Tibial nerve (tissue), 4 donors: ENCODE measurements around the gene ARRDC1.

Experiments used
- EP300 ChIP-seq, 2 donors: sonication (generic); formaldehyde crosslinking; IDR thresholded peaks; one replicate each; pipeline ENCODE4 v1.6.1; 2017; ENCODE audit warnings: antibody characterized with exemption in 2 of 2, mild to moderate bottlenecking in 1 of 2
- POLR2A ChIP-seq, 2 donors: fragments of 450-650 bp; IDR thresholded peaks; one replicate each; pipeline ENCODE4 v1.6.1; 2017; ENCODE audit warnings: antibody characterized with exemption in 2 of 2, mild to moderate bottlenecking in 2 of 2, moderate library complexity in 2 of 2
- TF ChIP-seq, protein P1 (sequence below), 5 experiments: fragments of 200-600 bp in 3 of 5; fragments of 450-650 bp in 2 of 5; sonication (generic) in 3 of 5; IDR thresholded peaks; one replicate each; pipeline ENCODE4 v1.5.1; 2016 to 2019; ENCODE audit warnings: antibody characterized with exemption in 5 of 5, mild to moderate bottlenecking in 3 of 5, moderate library complexity in 2 of 5

DNA sequence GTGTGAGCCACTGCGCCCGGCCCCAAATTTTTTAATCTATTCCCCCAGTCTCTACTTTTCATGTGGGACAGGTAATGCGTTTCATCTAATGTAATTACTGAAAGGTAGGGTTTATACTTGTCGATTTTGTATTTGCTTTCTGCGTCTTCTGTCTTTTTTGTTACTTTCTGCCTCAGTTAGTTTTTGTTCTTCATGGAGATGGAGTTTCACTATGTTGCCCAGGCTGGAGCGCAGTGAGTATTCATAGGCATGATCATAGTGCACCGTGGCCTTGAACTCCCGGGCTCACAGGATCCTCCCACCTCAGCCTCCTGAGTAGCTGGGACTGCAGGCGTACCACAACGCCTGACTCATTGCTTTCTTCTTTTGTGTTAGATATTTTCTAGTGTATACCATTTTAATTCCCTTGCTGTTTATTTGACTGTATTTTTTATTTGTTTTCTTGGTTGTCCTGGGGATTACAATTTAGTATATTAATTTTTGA, 36.7 kb downstream of the ARRDC1 start:
- TF ChIP-seq, protein P1, sequence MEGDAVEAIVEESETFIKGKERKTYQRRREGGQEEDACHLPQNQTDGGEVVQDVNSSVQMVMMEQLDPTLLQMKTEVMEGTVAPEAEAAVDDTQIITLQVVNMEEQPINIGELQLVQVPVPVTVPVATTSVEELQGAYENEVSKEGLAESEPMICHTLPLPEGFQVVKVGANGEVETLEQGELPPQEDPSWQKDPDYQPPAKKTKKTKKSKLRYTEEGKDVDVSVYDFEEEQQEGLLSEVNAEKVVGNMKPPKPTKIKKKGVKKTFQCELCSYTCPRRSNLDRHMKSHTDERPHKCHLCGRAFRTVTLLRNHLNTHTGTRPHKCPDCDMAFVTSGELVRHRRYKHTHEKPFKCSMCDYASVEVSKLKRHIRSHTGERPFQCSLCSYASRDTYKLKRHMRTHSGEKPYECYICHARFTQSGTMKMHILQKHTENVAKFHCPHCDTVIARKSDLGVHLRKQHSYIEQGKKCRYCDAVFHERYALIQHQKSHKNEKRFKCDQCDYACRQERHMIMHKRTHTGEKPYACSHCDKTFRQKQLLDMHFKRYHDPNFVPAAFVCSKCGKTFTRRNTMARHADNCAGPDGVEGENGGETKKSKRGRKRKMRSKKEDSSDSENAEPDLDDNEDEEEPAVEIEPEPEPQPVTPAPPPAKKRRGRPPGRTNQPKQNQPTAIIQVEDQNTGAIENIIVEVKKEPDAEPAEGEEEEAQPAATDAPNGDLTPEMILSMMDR (IDR thresholded peaks at IDR 0.05), result no peak
- TF ChIP-seq EP300 (IDR thresholded peaks at IDR 0.05), result no peak
- no peak for TF ChIP-seq POLR2A (IDR thresholded peaks at IDR 0.05)
